ENCODE data around the gene PLXNA4.

PLXNA4 gene

DNA sequence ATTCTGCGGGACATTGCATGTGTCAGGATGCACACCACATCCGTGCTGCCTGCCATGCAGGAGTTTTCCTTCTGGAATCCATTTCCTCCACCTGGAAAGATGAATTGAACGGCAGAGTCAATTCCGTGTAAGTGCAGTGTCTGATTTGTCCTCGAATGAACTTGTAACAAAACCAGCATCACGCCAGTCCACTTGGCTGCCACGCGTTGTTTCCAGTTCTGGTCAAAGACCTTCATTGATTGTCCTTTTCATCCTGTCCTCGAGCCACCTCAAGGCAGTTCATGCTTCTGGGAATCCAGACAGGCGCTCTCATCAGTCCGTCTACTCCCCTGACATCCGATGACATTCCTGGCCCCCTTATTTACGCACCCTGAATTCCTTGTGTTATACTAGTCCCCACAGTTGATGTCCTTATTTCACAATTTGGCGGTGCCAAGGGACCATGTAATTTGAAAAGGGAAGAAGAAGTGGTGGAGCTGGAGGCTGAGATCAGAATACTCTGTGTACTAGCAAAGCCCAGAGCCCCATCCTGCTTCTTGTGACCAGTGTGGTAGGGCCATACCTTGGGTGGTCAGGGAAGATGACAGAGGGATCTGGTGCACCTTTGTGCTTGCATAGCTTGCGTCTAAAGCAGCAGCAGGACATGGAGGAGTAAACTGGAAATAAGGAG, 502.2 kb downstream of the PLXNA4 start:
- TF ChIP-seq, protein P1, sequence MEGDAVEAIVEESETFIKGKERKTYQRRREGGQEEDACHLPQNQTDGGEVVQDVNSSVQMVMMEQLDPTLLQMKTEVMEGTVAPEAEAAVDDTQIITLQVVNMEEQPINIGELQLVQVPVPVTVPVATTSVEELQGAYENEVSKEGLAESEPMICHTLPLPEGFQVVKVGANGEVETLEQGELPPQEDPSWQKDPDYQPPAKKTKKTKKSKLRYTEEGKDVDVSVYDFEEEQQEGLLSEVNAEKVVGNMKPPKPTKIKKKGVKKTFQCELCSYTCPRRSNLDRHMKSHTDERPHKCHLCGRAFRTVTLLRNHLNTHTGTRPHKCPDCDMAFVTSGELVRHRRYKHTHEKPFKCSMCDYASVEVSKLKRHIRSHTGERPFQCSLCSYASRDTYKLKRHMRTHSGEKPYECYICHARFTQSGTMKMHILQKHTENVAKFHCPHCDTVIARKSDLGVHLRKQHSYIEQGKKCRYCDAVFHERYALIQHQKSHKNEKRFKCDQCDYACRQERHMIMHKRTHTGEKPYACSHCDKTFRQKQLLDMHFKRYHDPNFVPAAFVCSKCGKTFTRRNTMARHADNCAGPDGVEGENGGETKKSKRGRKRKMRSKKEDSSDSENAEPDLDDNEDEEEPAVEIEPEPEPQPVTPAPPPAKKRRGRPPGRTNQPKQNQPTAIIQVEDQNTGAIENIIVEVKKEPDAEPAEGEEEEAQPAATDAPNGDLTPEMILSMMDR (IDR thresholded peaks at IDR 0.05; ENCODE audit: extremely low read depth, missing control alignments), result no peak
- DNase-seq (ENCODE audit: low spot score), result no peak

All from GM20000 (cell line).